ENCODE measurements around the gene GRID2. TPM values are rescaled to one million over a fixed set of nuclear protein-coding genes. Genes with fewer than 3 reads are reported as not detected.

GRID2 gene
- total RNA-seq, 4 donors from 2014 or later = 0.63 TPM; not detected in 3

GRCh38 chr4:92279296-92279695 lies 24.5 kb upstream of the GRID2 start:
- H3K27me3 ChIP-seq = no peaks in the 10 kb centered on the region
- 81 to 83% methylated on average over 1 of the region's 1 CpG for WGBS, 2 donors

DNA sequence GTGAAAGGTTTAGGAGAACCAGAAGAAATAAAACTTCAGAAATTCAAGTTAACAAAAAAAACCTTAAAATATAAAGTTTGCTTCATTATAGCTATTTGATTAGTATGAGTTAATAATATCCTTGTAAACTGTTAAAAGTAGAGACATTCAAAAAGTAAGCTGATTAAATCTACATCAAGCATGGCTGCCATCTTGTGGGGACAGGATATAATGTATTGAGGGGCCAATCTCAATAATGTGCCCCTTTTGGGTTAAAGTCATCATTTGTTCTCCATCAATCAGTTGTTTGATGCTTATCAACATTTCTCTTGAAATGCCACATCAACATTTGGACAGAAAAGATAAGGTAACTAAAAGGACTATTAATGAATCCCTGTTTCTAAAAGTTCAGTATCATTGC lies 4.6 kb upstream of the GRID2 start:
- no peaks in the 10 kb centered on the region for H3K36me3 ChIP-seq
- H3K27ac ChIP-seq = no peak overlapping the region
- H3K4me3 ChIP-seq = no peak overlapping the region
- no peak for DNase-seq (ENCODE audit: low spot score in 2 of 2)
- TF ChIP-seq EP300 (IDR thresholded peaks at IDR 0.05) (no peak), POLR2A (IDR thresholded peaks at IDR 0.05) (no peak)
- TF ChIP-seq, protein P1, sequence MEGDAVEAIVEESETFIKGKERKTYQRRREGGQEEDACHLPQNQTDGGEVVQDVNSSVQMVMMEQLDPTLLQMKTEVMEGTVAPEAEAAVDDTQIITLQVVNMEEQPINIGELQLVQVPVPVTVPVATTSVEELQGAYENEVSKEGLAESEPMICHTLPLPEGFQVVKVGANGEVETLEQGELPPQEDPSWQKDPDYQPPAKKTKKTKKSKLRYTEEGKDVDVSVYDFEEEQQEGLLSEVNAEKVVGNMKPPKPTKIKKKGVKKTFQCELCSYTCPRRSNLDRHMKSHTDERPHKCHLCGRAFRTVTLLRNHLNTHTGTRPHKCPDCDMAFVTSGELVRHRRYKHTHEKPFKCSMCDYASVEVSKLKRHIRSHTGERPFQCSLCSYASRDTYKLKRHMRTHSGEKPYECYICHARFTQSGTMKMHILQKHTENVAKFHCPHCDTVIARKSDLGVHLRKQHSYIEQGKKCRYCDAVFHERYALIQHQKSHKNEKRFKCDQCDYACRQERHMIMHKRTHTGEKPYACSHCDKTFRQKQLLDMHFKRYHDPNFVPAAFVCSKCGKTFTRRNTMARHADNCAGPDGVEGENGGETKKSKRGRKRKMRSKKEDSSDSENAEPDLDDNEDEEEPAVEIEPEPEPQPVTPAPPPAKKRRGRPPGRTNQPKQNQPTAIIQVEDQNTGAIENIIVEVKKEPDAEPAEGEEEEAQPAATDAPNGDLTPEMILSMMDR (IDR thresholded peaks at IDR 0.05) = no peak
- peaks cover 0 to 4% (median 0%) of the 10 kb centered on the region in 4 donors for H3K9me3 ChIP-seq
- peaks cover 0 to 13% (median 0%) of the 10 kb centered on the region in 4 donors for H3K4me1 ChIP-seq
- peaks cover 0 to 19% of the 10 kb centered on the region in 2 donors for H3K27me3 ChIP-seq

More at GRCh38 chr4:92279296-92279695, 24.5 kb upstream of the GRID2 start:
- Histone ChIP-seq H3K9me3 (no peaks in the 10 kb centered on the region), H3K4me3 (no peak overlapping the region), H3K27ac (no peak overlapping the region), H3K4me1 (no peaks in the 10 kb centered on the region), H3K36me3 (no peaks in the 10 kb centered on the region)
- no peak for DNase-seq (ENCODE audit: low spot score in 2 of 2)
- TF ChIP-seq, protein P1 (IDR thresholded peaks at IDR 0.05) = no peak
- TF ChIP-seq EP300 (IDR thresholded peaks at IDR 0.05) (no peak), POLR2A (IDR thresholded peaks at IDR 0.05) (no peak)

DNA sequence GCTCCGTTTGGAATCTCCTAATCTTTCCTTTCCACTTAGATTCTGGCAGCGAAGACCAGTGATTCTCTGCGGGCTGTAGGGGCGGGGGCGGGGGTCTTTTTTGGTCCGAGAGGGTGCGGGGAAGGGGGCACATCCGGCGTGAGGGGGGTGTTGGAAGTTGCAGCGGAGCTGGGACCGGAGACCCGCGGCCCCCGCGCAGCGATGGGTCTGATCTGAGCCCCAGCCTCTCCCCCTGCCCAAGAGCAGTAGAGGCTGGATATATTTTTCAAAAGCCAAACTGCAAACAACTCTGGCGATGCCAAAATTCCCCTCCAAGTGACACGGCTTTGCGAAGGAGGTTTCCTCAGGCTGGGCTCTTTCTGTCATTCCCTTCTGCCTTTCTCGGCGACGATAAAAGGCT lies 355 bp downstream of the GRID2 start:
- WGBS, 2 donors = 0 to 2% methylated on average over 22 of the region's 22 CpGs
- Histone ChIP-seq H3K36me3 (no peaks in the 10 kb centered on the region), H3K27ac (peak overlapping the region in 1 of 4 donors; percentile 32), H3K4me3 (peak overlapping the region; percentile 26 to 63 (median 45)), H3K9me3 (no peaks in the 10 kb centered on the region), H3K27me3 (peaks cover 0 to 39% of the 10 kb centered on the region in 2 donors), H3K4me1 (peaks cover 0 to 36% (median 0%) of the 10 kb centered on the region in 4 donors)
- DNase-seq (ENCODE audit: low spot score in 2 of 2) = no peak
- TF ChIP-seq POLR2A (IDR thresholded peaks at IDR 0.05) = no peak
- TF ChIP-seq, protein P1 (IDR thresholded peaks at IDR 0.05) = no peak
- TF ChIP-seq EP300 (IDR thresholded peaks at IDR 0.05) = no peak

- TF ChIP-seq POLR2A (IDR thresholded peaks at IDR 0.05) = no peak
- TF ChIP-seq, protein P1 (IDR thresholded peaks at IDR 0.05) = no peak
- no peak for TF ChIP-seq EP300 (IDR thresholded peaks at IDR 0.05)
- peak overlapping the region; percentile 30 to 63 (median 45) for H3K4me3 ChIP-seq
- H3K27me3 ChIP-seq = peaks cover 0 to 39% of the 10 kb centered on the region in 2 donors
- H3K36me3 ChIP-seq = no peaks in the 10 kb centered on the region
- WGBS, 2 donors = 3 to 6% methylated on average over 18 of the region's 18 CpGs
- peaks cover 0 to 36% (median 0%) of the 10 kb centered on the region in 4 donors for H3K4me1 ChIP-seq
- DNase-seq (ENCODE audit: low spot score in 2 of 2) = no peak
- no peak overlapping the region for H3K27ac ChIP-seq
- H3K9me3 ChIP-seq = no peaks in the 10 kb centered on the region
Observed at GRCh38 chr4:92304606-92305005, 840 bp downstream of the GRID2 start.

GRCh38 chr4:92305148-92305877 lies 1.5 kb downstream of the GRID2 start:
- TF ChIP-seq EP300 (IDR thresholded peaks at IDR 0.05) (peak in 1 of 2 donors; percentile 12), POLR2A (IDR thresholded peaks at IDR 0.05) (no peak)
- TF ChIP-seq, protein P1 (IDR thresholded peaks at IDR 0.05) = no peak
- H3K4me3 ChIP-seq = peak overlapping the region; percentile 30 to 63 (median 45)
- peaks cover 0 to 39% of the 10 kb centered on the region in 2 donors for H3K27me3 ChIP-seq
- no peaks in the 10 kb centered on the region for H3K36me3 ChIP-seq
- H3K27ac ChIP-seq = peak overlapping the region in 1 of 4 donors; percentile 46
- peaks cover 0 to 36% (median 0%) of the 10 kb centered on the region in 4 donors for H3K4me1 ChIP-seq
- 0 to 1% methylated on average over 62 of the region's 68 CpGs for WGBS, 2 donors
- no peaks in the 10 kb centered on the region for H3K9me3 ChIP-seq
- no peak for DNase-seq (ENCODE audit: low spot score in 2 of 2)

Measured in tibial nerve (tissue), 4 donors.